Ishikawa (cell line): Measurements from ENCODE around the gene STOML1.

ENCODE experiments used
- CEBPB ChIP-seq: IDR thresholded peaks from 2 replicates; pipeline ENCODE4 v1.6.1; 2012
- CREB1 ChIP-seq: IDR thresholded peaks from 2 replicates; pipeline ENCODE4 v1.6.1; 2012; ENCODE audit warnings: low read depth
- EGR1 ChIP-seq: IDR thresholded peaks from 2 replicates; pipeline ENCODE4 v1.6.1; 2012
- EP300 ChIP-seq: IDR thresholded peaks from 2 replicates; pipeline ENCODE4 v1.6.1; 2012; ENCODE audit warnings: borderline replicate concordance
- NFIC ChIP-seq: IDR thresholded peaks from 2 replicates; pipeline ENCODE4 v1.6.1; 2012
- RAD21 ChIP-seq: IDR thresholded peaks from 2 replicates; pipeline ENCODE4 v1.6.1; 2012; ENCODE audit warnings: low read depth
- TAF1 ChIP-seq: IDR thresholded peaks from 2 replicates; pipeline ENCODE4 v1.6.1; 2012; ENCODE audit warnings: low read depth, mild to moderate bottlenecking
- YY1 ChIP-seq: IDR thresholded peaks from 2 replicates; pipeline ENCODE4 v1.6.1; 2012; ENCODE audit warnings: low read depth
- TF ChIP-seq, protein P1 (sequence below): IDR thresholded peaks from 2 replicates; pipeline ENCODE4 v1.6.1; 2012

DNA sequence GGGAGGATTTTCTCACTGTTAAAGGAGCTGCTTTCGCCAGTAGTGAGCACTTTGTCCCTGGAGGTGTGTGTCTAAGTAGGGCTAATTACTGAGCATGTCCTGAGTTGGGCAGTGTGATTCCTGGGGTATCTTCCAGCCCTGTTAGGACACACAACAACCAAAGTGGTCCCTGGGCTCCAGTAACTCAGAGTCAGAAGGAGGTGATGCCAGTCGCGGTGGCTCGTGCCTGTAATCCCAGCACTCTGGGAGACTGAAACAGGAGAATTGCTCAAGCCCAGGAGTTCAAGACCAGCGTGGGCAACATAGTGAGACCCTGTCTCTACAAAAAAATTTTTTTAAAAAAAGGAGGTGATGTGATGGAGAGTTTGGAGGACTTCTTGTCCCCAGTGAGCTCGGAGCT, 40.0 kb upstream of the STOML1 start:
- TF ChIP-seq YY1 (no peak), TAF1 (no peak), EGR1 (no peak), CEBPB (no peak), CREB1 (no peak), RAD21 (no peak), EP300 (no peak), NFIC (no peak)
- TF ChIP-seq, protein P1, sequence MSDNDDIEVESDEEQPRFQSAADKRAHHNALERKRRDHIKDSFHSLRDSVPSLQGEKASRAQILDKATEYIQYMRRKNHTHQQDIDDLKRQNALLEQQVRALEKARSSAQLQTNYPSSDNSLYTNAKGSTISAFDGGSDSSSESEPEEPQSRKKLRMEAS, result no peak
